IPS-NIHi11 (cell line): ENCODE measurements around the gene NTRK2.

ENCODE experiments used
- DNase-seq: peaks from one replicate; pipeline ENCODE4 v3.0.0; 2012; ENCODE audit warnings: mixed read lengths, low spot score

NTRK2 gene

DNA sequence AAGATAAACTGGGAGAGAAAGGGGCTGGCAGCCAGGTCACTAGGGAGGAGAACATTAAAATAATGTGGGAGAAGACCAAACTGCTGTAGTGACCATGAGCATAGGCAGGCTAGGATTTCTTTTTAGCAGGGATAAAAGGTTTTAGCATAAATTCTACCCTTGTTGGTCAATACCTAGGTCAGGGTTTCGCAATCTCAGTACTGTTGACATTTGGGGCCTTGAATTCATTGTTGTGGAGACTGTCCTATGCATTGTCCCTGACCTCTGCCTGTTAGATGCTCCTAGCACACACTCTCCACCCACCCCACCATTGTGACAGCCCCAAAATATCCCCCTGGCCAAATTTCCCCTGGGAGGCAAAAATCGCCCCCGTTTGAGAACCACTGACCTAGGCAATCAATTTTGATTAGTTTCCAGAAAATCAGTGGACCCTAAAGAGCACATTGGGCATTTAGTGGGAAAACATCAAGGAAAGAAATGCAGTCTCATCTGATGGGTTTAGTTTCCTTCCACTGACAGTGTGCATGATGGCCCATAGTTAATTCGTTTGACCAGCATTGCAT lies 181.4 kb downstream of the NTRK2 start:
- no peak for DNase-seq

DNA sequence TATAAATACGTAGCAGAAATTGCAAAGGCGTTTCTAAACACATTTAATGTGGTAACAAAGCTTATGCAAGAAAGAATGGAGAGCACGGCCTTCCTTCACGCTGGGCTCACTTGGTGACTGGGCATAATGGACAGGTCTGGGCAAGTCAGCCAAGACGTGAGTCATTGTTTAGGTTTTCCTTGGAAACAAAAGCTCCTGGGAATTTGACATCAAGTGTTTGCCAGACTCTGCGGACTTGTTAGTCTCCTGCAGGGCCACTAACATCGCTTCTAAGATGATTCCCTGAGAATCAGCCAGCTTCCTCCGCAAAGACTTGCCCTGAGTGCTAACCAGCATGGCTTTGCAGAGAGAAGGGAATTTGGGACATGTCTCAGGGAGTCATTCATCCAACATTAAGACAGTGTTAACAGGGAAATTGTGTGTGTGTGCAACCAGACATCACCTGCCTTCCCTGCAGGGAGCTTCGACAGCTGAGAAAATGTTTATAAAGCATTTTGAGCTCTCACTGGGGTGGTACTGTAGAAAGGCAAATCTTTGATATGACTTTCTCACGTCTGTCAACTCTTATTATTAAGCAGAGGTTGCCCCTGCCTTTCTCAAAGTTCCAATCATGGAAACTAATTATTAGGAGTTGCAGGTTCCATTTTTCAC lies 182.5 kb downstream of the NTRK2 start:
- peak; percentile 62 for DNase-seq

DNA sequence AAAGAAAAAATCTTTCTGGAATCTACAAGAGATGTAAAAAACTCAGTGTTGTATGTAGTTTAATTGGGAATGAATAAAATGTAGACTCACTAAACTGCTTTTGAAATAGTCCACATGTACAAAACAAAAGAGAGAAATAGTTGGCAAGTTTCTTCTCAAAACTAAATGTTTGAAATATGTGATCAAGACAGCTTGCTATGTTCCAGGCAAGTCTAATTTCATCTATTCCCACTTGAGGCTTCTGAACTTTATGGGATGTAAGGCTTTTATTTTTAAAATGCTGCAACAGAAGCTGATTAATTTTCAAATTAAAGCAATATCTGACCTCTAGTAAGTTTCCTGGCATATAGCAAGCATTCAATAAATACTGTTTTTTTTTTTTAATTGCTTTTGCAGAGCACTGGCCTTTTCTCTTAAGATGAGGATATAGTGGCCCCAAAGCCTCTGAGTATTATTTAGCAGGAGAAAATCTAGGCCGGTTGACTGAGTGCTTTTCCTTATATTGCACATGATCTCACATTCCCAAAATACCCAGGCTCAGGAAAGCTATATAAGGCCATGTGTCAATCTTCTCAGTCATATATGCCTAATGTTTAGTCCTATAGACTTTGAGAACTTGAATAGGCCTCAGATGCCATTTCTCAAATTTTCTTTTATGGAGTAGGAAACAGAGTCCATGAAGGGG lies 183.2 kb downstream of the NTRK2 start:
- no peak for DNase-seq

DNA sequence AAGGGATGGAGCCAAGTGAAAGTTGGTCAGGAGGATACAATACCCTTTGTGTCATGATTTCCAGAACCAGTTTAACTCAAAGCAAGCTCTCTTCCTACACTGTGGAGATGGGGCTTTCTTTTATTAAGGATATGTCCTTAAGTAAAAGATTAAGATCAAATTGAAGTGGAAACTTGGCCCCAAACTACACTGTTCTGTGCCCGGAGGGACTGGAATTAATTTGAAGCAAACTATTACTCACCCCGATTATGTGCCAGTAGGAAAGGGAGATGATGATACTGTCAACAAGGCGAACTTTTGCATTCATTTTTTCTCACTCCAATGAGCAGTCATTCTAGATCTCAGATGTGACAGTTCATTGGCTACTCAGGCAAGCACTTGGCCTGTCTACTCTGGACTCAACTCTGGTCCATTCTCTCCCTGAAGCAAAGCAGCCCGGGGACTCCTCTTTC lies 186.7 kb downstream of the NTRK2 start:
- DNase-seq: no peak

DNA sequence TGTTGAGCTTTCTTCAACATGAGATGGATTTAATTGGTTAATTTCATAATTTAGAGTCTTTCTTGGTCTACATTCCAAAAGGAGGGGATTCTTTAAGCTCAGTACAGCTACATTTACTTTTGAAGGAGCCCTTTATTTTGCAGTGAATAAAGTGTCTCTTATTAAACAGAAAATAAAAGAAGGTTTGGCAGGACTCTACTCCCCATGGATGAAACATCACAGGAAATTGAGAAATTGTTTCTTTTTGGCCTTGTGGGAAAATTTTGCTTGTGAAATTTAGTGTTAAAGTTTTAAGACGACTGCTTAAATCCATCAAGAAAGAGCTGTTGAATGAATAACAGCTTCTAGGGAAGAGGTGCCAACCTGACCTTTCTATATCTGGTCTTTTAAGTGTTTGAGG lies 187.7 kb downstream of the NTRK2 start:
- no peak for DNase-seq

DNA sequence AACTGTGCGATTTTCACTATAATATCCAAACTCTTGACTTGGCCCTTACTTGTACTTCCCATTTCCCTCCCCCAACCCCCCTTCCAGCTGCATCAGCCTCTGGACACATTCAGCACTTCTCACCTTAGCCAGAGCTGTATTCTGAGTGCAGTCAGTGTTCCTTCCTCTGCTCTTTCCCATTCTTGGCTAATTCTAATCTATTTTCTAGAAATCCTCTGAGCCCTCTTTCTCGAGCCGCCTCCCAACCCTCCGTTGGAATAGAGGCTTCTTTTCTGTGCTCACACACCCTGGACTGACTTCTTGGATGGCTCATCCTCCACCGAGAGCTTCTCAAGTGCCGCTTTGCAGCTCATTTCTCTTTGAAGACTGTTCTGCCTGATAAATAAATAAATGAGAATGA lies 188.8 kb downstream of the NTRK2 start:
- no peak for DNase-seq

DNA sequence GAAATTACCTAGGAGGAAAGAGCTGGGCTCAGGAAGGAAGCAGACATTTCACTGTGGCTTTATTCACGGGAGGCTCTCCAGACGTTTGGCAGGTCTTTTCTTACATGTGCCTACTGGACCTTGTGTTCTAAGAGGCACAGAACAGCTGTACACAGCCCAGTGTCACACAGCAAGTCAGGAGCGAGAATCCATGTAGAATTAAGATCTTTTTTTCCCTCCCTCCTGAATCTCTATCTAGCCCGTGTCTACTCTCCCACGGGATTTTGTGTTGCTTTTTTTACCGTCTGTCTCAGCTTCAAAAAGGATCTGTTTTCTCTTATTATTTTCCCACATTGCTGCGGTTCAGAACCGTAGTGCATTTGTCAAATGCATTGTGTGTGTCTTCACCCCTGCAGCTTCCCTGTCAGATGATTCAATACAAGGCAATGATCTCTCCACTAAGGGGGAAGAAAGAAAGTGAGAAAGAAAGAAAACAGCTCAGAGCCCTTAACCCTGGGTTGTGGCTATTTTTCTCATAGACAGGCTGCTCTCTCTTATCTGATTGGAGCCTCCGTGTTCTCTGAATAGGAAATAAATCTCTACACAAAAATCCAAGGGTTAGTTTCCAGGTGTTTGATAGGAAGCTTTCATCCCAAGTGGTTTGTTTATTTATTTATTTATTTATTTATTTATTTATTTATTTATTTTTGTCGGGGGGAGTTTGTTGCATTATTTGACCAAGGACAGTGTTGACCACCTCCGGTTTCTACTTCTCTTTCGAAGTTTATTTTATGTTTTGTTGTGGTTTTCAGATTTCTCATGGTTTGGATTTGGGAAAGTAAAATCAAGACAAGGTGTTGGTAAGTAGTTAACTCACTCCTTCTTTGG lies 191.0 kb downstream of the NTRK2 start:
- no peak for DNase-seq

DNA sequence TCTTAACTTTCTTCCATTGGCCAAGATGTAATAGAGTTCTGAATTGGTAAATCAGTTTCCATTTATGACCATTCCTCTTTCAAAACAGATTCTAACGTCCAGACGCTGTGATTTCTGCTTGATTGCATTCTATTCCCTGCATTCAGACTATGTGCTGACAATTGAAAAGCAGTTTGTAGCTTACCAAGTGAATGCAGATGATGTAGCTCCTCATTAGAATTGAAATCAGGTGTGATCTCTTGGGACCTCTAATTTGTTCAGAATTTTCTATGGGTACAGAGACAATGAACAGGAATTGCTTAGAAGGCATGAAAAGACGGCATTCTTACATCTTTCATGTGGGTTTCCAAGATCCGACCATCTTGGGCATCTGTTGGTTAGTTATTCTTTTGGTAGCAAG lies 191.9 kb downstream of the NTRK2 start:
- DNase-seq: no peak

DNA sequence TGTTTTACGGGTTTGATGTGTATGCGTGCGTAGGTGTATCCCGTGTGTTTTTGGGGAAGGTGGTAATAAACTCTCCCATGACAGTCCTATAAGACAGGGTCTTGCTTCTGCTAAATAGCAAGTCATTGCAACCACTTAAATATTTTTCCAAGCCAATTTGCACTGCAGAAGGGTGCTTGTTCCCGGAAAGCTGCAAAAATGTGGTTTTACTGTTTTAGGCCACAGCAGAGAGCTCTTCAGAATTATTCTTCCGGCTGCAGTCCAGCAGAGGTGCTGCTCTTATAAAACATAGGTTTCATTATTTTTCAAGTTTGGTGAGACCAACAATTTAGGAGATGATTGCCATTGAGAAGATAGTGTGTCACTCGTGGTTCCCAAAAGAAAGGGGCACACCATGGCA lies 192.8 kb downstream of the NTRK2 start:
- no peak for DNase-seq

DNA sequence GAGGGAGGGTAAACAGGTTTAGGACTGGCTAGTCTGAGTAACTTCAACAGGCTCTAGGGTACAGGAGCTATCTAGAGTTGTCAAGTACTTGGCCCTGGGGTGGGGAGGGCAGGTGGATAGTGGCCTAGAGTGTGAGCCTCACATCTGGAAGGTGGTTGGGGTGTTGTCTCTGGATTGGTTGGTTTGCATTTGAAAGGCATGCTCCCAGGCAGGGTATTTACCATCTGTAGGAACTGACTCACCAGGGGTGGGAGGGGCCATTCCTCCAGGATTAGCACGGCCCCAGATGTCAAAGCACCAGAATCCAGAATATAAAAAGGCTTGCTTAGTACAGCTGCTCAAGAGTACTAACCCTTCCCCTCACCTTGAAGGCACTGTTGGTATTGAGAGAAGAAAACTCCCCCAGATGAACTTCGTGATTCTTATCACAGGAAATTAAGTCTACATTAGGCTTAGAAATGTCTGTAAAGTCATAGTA lies 193.3 kb downstream of the NTRK2 start:
- DNase-seq: peak; percentile 76

DNA sequence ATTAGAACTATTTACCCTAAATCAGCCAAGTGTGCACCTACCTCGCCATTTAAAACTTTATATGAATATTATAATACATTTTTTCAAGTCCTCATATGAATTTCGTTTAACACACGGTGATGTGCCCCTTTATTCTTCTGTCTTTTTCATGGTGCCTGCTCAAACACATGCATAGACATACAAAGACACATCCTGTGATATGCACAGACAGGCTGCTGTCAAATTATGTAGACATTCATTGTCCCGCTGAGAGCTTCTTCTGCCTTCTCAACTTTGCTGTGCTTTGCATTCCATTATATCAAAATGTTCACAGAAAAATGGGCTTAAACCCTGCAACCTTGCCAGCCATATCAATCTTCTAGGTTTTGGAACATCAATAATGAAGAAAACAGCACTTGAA lies 193.8 kb downstream of the NTRK2 start:
- DNase-seq: no peak

DNA sequence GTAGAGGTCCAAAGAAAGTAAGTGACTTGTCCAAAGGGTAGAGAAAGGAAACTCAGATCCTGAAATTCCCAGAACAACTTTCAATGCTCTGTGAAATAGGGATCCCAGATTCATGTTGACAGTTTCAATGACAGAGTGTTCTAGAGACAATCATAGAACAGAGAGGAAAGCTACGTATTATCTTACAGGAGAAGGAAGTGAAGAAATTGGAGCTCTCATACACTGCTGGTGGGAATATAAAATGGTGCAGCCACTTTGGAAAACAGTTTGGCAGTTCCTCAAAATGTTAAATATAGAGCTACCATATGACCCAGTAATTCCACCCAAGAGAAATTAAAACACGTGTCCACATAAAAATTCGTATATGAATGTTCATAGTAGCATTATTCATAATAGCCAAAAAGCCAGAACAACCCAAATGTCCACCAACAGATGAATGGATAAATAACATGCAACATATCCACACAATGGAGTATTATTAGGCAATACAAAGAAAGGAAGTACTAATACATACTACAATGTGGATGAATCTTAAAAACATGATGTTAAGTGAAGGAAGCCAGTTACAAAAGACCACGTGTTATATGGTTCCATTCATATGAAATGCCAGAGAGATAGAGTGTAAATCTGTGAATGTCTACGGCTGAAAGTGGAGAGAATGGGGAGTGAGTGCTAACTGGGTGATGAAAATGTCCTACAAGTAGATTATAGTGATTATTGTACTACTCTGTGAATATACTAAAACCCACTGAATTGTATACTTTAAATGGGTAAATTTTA lies 197.1 kb downstream of the NTRK2 start:
- no peak for DNase-seq

DNA sequence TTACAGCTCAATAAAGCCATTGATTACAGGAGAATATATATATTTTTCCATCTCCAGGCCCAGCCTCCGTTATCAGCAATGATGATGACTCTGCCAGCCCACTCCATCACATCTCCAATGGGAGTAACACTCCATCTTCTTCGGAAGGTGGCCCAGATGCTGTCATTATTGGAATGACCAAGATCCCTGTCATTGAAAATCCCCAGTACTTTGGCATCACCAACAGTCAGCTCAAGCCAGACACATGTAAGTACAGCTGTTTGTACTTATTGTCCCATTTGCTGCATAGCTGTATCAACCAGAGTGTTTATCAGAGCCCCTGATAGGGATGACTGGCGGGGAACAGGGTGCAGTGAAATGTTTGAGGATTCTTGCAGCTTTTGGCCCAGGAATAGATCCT lies 197.7 kb downstream of the NTRK2 start:
- DNase-seq: no peak

DNA sequence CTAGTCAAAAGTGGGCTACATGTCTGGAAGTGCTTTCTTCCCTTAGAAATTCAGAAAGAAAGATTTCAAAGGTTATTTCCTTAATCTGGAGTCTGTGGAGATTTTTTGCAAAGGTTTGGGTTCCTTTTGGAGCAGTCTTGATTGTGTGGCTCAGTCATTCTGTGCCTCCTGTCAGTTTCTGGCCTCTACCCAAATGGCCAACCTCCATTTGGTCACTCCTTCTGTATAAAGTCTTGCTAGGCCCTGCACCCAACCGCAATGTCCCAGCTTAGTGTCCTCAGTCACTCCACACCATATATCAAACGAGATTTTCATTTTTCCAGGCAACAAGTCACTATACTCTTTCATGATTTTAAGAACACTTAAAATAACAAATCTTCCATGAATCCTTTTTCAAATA lies 199.6 kb downstream of the NTRK2 start:
- DNase-seq: no peak

DNA sequence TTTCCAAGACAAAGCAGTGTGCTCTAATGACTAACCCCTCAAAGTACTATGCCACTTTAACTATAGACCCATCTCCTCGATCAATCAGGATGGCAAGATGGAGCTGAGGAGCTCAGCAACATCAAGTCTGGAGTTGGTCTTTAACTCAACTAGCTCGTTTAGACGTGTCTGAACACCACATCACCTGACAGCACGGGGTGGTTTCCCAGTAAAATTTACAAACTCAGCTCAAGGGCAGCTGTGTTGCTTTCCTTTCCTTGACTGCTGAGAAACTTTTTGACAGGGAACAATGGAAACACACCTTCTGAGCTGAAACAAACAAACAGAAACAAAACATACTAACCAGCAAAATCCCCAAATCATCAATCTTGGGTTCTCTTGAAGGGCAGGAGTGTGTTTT lies 202.5 kb downstream of the NTRK2 start:
- no peak for DNase-seq

DNA sequence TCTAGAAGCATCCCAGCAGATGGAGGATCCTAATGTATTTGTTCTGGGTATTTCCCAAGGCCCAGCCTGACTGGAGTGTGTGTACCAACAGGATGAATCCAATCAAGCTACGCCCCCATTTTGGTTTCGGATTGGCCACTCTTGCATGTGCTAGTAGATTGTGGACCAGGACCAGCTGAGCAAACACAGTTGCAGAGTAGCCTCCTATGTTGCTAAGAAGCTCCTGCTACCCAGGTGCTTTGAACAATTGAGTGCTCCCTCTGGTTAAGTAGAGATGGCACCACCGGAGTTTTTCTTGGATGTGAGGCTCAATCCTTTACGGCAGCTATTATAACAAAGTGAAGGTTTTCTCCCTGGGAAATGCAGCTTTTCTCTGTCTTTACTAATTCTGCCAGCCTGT lies 204.5 kb downstream of the NTRK2 start:
- no peak for DNase-seq

DNA sequence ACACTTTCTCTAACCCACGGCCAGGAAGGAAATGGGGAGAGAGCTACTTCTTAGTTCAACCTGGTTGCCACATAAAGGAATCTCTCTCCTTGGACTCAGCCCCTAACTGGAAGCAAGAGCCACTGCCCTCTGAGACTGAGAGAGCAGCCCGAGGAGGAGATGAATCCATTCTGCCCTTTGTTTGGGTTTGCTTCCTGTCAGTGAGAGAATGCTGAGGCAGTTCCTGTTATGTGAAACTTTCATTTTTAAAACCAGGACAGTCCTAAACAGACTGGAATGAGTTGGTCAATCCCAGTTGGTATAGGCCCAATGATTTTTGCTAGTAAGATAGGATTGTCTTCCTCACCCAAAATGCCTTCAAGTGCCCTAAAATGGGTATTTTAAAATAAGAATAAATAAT lies 205.1 kb downstream of the NTRK2 start:
- DNase-seq: no peak

DNA sequence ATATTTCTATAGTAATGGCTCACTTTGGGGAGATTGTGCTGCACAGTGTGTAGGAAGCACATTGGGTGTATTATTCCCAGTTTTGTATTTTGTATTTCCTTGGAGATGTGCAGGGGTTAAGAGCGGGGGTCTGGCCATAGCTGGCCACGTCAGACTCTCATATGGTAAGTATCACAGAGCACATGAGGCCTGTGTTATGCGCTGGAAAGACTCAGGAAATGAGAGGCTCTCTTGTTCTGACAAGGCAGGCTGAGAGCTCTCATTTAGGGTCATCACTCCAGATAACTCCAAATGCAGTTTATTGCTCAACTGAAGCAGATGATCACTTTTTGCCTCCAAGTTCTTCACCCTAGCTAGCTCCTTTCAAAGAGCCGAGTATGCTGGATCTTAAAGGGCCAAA lies 205.7 kb downstream of the NTRK2 start:
- DNase-seq: no peak

DNA sequence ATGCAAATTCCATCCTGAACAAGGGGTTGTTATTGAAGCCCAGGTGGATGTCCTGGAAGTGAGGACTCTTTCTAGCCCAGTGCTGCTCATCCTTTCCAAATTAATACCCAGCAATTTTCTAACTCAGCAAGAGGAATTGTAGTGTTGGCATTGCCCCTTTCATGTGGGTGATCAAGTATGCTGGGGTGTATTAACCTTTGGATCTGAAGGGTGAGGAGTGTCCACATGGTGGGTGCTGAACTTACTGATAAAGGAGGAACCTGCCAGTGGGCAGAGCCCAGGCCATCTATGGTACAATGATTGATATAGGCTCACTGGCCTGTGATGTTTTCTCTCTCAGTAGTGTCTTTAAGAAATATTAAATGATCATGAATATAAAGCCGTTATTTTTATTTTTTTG lies 210.1 kb downstream of the NTRK2 start:
- no peak for DNase-seq

DNA sequence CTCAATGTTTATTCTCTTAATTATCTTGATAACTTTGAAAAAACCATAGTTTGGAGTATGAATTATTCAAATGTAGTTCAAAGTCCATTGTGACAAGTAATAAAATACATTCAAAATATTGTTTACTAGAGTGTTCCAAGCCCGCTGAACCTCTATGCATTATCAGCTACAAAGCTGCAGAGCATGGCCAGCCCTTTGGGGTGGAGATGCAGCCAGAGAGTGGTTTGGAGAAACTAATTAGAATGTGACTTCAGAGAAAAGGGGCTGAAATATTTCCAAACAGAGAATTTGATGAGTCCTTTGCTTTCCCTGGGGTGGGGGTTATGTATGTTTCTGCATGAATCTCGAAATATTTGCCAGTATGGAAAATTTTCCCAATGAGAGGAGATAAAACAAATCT lies 211.3 kb downstream of the NTRK2 start:
- no peak for DNase-seq

DNA sequence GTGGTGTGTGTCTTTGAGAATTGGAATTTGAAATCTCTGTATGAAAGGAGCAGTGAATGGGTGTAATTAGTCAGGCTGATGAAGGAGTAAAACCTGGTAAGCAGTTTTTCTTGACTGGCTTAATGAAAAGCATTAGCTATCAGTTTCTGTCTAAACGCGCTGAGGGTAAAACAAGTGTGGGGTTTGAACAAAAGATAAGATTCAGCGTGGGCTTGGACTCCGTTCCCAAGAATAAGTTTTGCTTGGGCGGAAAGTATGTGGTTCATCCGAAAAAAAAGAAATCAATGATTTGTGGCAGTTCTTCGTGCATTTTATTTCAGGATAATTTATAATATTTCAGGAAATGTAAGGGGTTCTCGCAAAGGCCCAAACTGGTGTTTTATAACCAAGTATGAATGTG lies 217.3 kb downstream of the NTRK2 start:
- DNase-seq: no peak

DNA sequence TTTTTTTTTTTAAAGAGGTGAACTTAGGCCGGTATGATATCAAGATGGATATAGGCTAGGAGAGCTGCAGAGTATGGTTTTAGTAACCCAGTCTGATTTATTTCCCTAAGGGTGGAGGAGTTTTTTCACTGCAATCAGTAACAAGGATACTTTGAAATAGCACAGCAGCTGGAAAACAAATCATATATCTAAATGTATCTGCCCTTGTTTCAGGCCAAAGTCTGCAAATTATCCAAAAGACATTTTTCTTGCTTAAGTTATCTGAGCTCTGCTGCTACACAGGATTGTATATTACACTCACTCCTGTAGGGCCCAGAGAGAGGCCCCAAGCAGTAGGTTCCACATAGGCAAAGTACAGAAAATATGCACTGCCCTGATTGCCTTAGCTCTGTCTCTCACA lies 222.4 kb downstream of the NTRK2 start:
- no peak for DNase-seq
